Measurements from ENCODE around the gene SDK2.
"Not testable (repeated sequence)": the region's sequence is repeated elsewhere in the genome, so short reads cannot be mapped to it uniquely, and the experiment has no call there.

Gene SDK2

GRCh38 chr17:73388578-73388905 lies 255.7 kb downstream of the SDK2 start:
- ATAC-seq (ENCODE audit: low read depth), result no peak
- Mint-ChIP-seq H3K27ac (no peak overlapping the region), H3K36me3 (peaks cover 13% of the 10 kb centered on the region), H3K27me3 (no peaks in the 10 kb centered on the region), H3K9me3 (no peaks in the 10 kb centered on the region), H3K4me1 (no peaks in the 10 kb centered on the region), H3K4me3 (no peak overlapping the region)
- DNase-seq (ENCODE audit: low spot score in 2 of 2), result no peak

GRCh38 chr17:73387746-73388577 lies 256.3 kb downstream of the SDK2 start:
- H3K4me3 Mint-ChIP-seq, result no peak overlapping the region
- peaks cover 14% of the 10 kb centered on the region for H3K36me3 Mint-ChIP-seq
- H3K4me1 Mint-ChIP-seq, result no peaks in the 10 kb centered on the region
- ATAC-seq (ENCODE audit: low read depth) (no peak), DNase-seq (ENCODE audit: low spot score in 2 of 2) (no peak)
- H3K27me3 Mint-ChIP-seq, result no peaks in the 10 kb centered on the region
- H3K27ac Mint-ChIP-seq, result no peak overlapping the region
- H3K9me3 Mint-ChIP-seq, result no peaks in the 10 kb centered on the region

GRCh38 chr17:73386561-73386960 lies 257.7 kb downstream of the SDK2 start:
- H3K27me3 Mint-ChIP-seq, result no peaks in the 10 kb centered on the region
- ATAC-seq (ENCODE audit: low read depth), result no peak
- no peak for DNase-seq (ENCODE audit: low spot score in 2 of 2)
- no peaks in the 10 kb centered on the region for H3K4me1 Mint-ChIP-seq
- H3K27ac Mint-ChIP-seq, result no peak overlapping the region
- no peak overlapping the region for H3K4me3 Mint-ChIP-seq
- no peaks in the 10 kb centered on the region for H3K9me3 Mint-ChIP-seq
- peaks cover 15% of the 10 kb centered on the region for H3K36me3 Mint-ChIP-seq

- Mint-ChIP-seq H3K4me3 (no peak overlapping the region), H3K27ac (no peak overlapping the region), H3K4me1 (no peaks in the 10 kb centered on the region), H3K36me3 (peaks cover 17% of the 10 kb centered on the region), H3K27me3 (no peaks in the 10 kb centered on the region), H3K9me3 (no peaks in the 10 kb centered on the region)
- DNase-seq (ENCODE audit: low spot score in 2 of 2) (no peak), ATAC-seq (ENCODE audit: low read depth) (no peak)
These were observed 259.3 kb downstream of the SDK2 start for GRCh38 chr17:73384926-73385325.

- Mint-ChIP-seq H3K4me1 (no peaks in the 10 kb centered on the region), H3K36me3 (peaks cover 18% of the 10 kb centered on the region), H3K4me3 (no peak overlapping the region), H3K9me3 (no peaks in the 10 kb centered on the region), H3K27ac (no peak overlapping the region), H3K27me3 (no peaks in the 10 kb centered on the region)
- DNase-seq (ENCODE audit: low spot score in 2 of 2), result no peak
- no peak for ATAC-seq (ENCODE audit: low read depth)
These were observed 263.7 kb downstream of the SDK2 start for GRCh38 chr17:73380439-73381106.

GRCh38 chr17:73379826-73380225 lies 264.4 kb downstream of the SDK2 start:
- H3K36me3 Mint-ChIP-seq, result peaks cover 15% of the 10 kb centered on the region
- H3K4me3 Mint-ChIP-seq, result no peak overlapping the region
- H3K9me3 Mint-ChIP-seq, result no peaks in the 10 kb centered on the region
- no peak for DNase-seq (ENCODE audit: low spot score in 2 of 2)
- ATAC-seq (ENCODE audit: low read depth), result no peak
- no peaks in the 10 kb centered on the region for H3K27me3 Mint-ChIP-seq
- no peaks in the 10 kb centered on the region for H3K4me1 Mint-ChIP-seq
- no peak overlapping the region for H3K27ac Mint-ChIP-seq

- DNase-seq (ENCODE audit: low spot score in 2 of 2) (no peak), ATAC-seq (ENCODE audit: low read depth) (no peak)
- Mint-ChIP-seq H3K4me3 (no peak overlapping the region), H3K27ac (no peak overlapping the region), H3K36me3 (peaks cover 12% of the 10 kb centered on the region), H3K27me3 (no peaks in the 10 kb centered on the region), H3K9me3 (no peaks in the 10 kb centered on the region), H3K4me1 (no peaks in the 10 kb centered on the region)
These were observed 265.2 kb downstream of the SDK2 start for GRCh38 chr17:73378974-73379470.

- Mint-ChIP-seq H3K36me3 (peaks cover 11% of the 10 kb centered on the region), H3K4me3 (no peak overlapping the region), H3K9me3 (no peaks in the 10 kb centered on the region), H3K27ac (no peak overlapping the region), H3K4me1 (no peaks in the 10 kb centered on the region), H3K27me3 (no peaks in the 10 kb centered on the region)
- DNase-seq (ENCODE audit: low spot score in 2 of 2) (no peak), ATAC-seq (ENCODE audit: low read depth) (no peak)
These were observed 267.6 kb downstream of the SDK2 start for GRCh38 chr17:73376636-73377035.

- DNase-seq (ENCODE audit: low spot score in 2 of 2), result no peak
- peaks cover 11% of the 10 kb centered on the region for H3K36me3 Mint-ChIP-seq
- H3K27ac Mint-ChIP-seq, result no peak overlapping the region
- no peak for ATAC-seq (ENCODE audit: low read depth)
- H3K27me3 Mint-ChIP-seq, result no peaks in the 10 kb centered on the region
- no peaks in the 10 kb centered on the region for H3K9me3 Mint-ChIP-seq
- no peak overlapping the region for H3K4me3 Mint-ChIP-seq
- H3K4me1 Mint-ChIP-seq, result no peaks in the 10 kb centered on the region
These were observed 268.1 kb downstream of the SDK2 start for GRCh38 chr17:73376152-73376551.

- Mint-ChIP-seq H3K9me3 (no peaks in the 10 kb centered on the region), H3K4me3 (no peak overlapping the region), H3K36me3 (peaks cover 5% of the 10 kb centered on the region), H3K27me3 (no peaks in the 10 kb centered on the region), H3K4me1 (no peaks in the 10 kb centered on the region), H3K27ac (no peak overlapping the region)
- ATAC-seq (ENCODE audit: low read depth), result no peak
- DNase-seq (ENCODE audit: low spot score in 2 of 2), result no peak
These were observed 272.4 kb downstream of the SDK2 start for GRCh38 chr17:73371836-73372235.

- Mint-ChIP-seq H3K4me1 (peaks cover 3% of the 10 kb centered on the region), H3K36me3 (peaks cover 2% of the 10 kb centered on the region), H3K27ac (no peak overlapping the region), H3K9me3 (no peaks in the 10 kb centered on the region), H3K27me3 (no peaks in the 10 kb centered on the region), H3K4me3 (no peak overlapping the region)
- ATAC-seq (ENCODE audit: low read depth) (no peak), DNase-seq (ENCODE audit: low spot score in 2 of 2) (no peak)
These were observed 273.0 kb downstream of the SDK2 start for GRCh38 chr17:73371285-73371684.

- H3K36me3 Mint-ChIP-seq, H3K27ac Mint-ChIP-seq, H3K4me3 Mint-ChIP-seq, H3K9me3 Mint-ChIP-seq, H3K4me1 Mint-ChIP-seq, H3K27me3 Mint-ChIP-seq: not testable (repeated sequence)
- DNase-seq (ENCODE audit: low spot score in 2 of 2), result peak; percentile 77 to 82
- peak; percentile 70 for ATAC-seq (ENCODE audit: low read depth)
These were observed 274.3 kb downstream of the SDK2 start for GRCh38 chr17:73369817-73370490.

GRCh38 chr17:73369111-73369521 lies 275.1 kb downstream of the SDK2 start:
- Mint-ChIP-seq H3K36me3 (no peaks in the 10 kb centered on the region), H3K27me3 (no peaks in the 10 kb centered on the region), H3K27ac (no peak overlapping the region), H3K4me3 (no peak overlapping the region), H3K4me1 (peaks cover 5% of the 10 kb centered on the region), H3K9me3 (no peaks in the 10 kb centered on the region)
- ATAC-seq (ENCODE audit: low read depth), result no peak
- no peak for DNase-seq (ENCODE audit: low spot score in 2 of 2)

GRCh38 chr17:73368085-73368631 lies 276.1 kb downstream of the SDK2 start:
- H3K4me3 Mint-ChIP-seq, result no peak overlapping the region
- H3K27ac Mint-ChIP-seq, result no peak overlapping the region
- H3K27me3 Mint-ChIP-seq, result no peaks in the 10 kb centered on the region
- H3K36me3 Mint-ChIP-seq, result no peaks in the 10 kb centered on the region
- no peak for ATAC-seq (ENCODE audit: low read depth)
- peaks cover 5% of the 10 kb centered on the region for H3K4me1 Mint-ChIP-seq
- H3K9me3 Mint-ChIP-seq, result no peaks in the 10 kb centered on the region
- DNase-seq (ENCODE audit: low spot score in 2 of 2), result no peak

Data from memory B cell (primary cell).